ENCODE results near the gene GALNT2. TPM values are rescaled to one million over a fixed set of nuclear protein-coding genes. Genes with fewer than 3 reads are reported as not detected.

The GALNT2 gene
- total RNA-seq, 1 donor from 2014 or later = 129 TPM

GRCh38 chr1:230310381-230311163, 243.5 kb downstream of the GALNT2 start:
- no peaks in the 10 kb centered on the region for H3K9me3 ChIP-seq
- peak; percentile 86 to 93 (median 90) for TF ChIP-seq CTCF (IDR thresholded peaks at IDR 0.05)
- H3K27ac ChIP-seq = no peak overlapping the region
- no peaks in the 10 kb centered on the region for H3K27me3 ChIP-seq
- peaks cover 0 to 2% of the 10 kb centered on the region in 2 donors for H3K4me1 ChIP-seq
- intact Hi-C loops (cut with DNase I) = loop anchor here (1.0 to 5.0 kb wide), 2 partner anchors 93 to 649 kb away; no protein-coding TSS in a partner anchor
- no peaks in the 10 kb centered on the region for H3K36me3 ChIP-seq
- DNase-seq (ENCODE audit: low spot score in 2 of 2) = peak in 1 of 2 donors; percentile 89
- no peak overlapping the region for H3K4me3 ChIP-seq

- no peaks in the 10 kb centered on the region for H3K36me3 ChIP-seq
- no peak for TF ChIP-seq CTCF (IDR thresholded peaks at IDR 0.05)
- no peak overlapping the region for H3K27ac ChIP-seq
- H3K9me3 ChIP-seq = no peaks in the 10 kb centered on the region
- no peak for DNase-seq (ENCODE audit: low spot score in 2 of 2)
- H3K4me3 ChIP-seq = no peak overlapping the region
- peaks cover 0 to under 1% of the 10 kb centered on the region in 2 donors for H3K4me1 ChIP-seq
- intact Hi-C loops (cut with DNase I) = loop anchor here (5.0 kb wide), 1 partner anchor 95 kb away; no protein-coding TSS in a partner anchor
- no peaks in the 10 kb centered on the region for H3K27me3 ChIP-seq
These were observed 245.6 kb downstream of the GALNT2 start for GRCh38 chr1:230312676-230313075.

GRCh38 chr1:230313453-230314141, 246.6 kb downstream of the GALNT2 start:
- Histone ChIP-seq H3K4me3 (no peak overlapping the region), H3K9me3 (no peaks in the 10 kb centered on the region), H3K27me3 (no peaks in the 10 kb centered on the region), H3K27ac (no peak overlapping the region), H3K36me3 (no peaks in the 10 kb centered on the region), H3K4me1 (no peaks in the 10 kb centered on the region)
- intact Hi-C loops (cut with DNase I) = loop anchor here (5.0 kb wide), 1 partner anchor 96 kb away; no protein-coding TSS in a partner anchor
- TF ChIP-seq CTCF (IDR thresholded peaks at IDR 0.05) = no peak
- no peak for DNase-seq (ENCODE audit: low spot score in 2 of 2)

- intact Hi-C loops (cut with DNase I) = loop anchor here (5.0 kb wide), 1 partner anchor 97 kb away; no protein-coding TSS in a partner anchor
- DNase-seq (ENCODE audit: low spot score in 2 of 2) = no peak
- Histone ChIP-seq H3K4me3 (no peak overlapping the region), H3K9me3 (no peaks in the 10 kb centered on the region), H3K36me3 (no peaks in the 10 kb centered on the region), H3K27me3 (no peaks in the 10 kb centered on the region), H3K4me1 (no peaks in the 10 kb centered on the region), H3K27ac (no peak overlapping the region)
- TF ChIP-seq CTCF (IDR thresholded peaks at IDR 0.05) = no peak
These were observed 247.1 kb downstream of the GALNT2 start for GRCh38 chr1:230314142-230314470.

DNA sequence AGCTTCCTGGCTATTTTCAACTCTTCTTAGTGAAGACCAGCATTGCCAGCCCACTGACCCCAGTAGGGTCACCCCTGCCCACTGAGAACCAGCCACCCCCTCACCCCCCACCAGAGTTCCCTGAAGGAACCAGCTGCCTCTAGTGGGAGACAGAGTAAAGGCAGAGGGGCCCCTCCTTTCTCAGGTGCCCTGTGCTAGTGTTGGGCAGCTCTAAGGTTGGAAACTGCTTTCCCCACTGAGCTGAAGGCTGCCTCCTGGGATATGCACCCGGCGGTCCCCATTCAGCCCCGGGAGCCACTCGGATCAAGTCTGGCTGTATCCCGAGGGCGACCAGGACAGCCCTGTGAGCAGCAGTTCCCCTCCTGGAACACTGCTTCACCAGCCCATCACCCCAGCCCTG, 248.1 kb downstream of the GALNT2 start:
- H3K4me1 ChIP-seq = no peaks in the 10 kb centered on the region
- intact Hi-C loops (cut with DNase I) = no loop called here
- no peak overlapping the region for H3K4me3 ChIP-seq
- no peak for DNase-seq (ENCODE audit: low spot score in 2 of 2)
- no peak overlapping the region for H3K27ac ChIP-seq
- no peaks in the 10 kb centered on the region for H3K27me3 ChIP-seq
- no peaks in the 10 kb centered on the region for H3K36me3 ChIP-seq
- H3K9me3 ChIP-seq = no peaks in the 10 kb centered on the region
- no peak for TF ChIP-seq CTCF (IDR thresholded peaks at IDR 0.05)
